HepG2 (cell line): ENCODE measurements around the gene SOAT2. TPM values are rescaled to one million over a fixed set of nuclear protein-coding genes. Genes with fewer than 3 reads are reported as not detected.

Experiments used
- ATAD3A ChIP-seq: sonication (generic); formaldehyde crosslinking; IDR thresholded peaks from 2 replicates; pipeline ENCODE4 v1.4.0; 2020; ENCODE audit warnings: missing genetic modification reagents
- BRF2 ChIP-seq: sonication (generic); formaldehyde crosslinking; IDR thresholded peaks from 2 replicates; pipeline ENCODE4 v1.8.1; 2022; ENCODE audit warnings: mild to moderate bottlenecking, missing genetic modification reagents
- DRAP1 ChIP-seq: IDR thresholded peaks from 2 replicates; pipeline ENCODE4 v1.6.1; 2016; ENCODE audit warnings: missing genetic modification reagents, missing compliant biosample characterization
- ELF3 ChIP-seq: IDR thresholded peaks from 2 replicates; pipeline ENCODE4 v1.6.1; 2016; ENCODE audit warnings: missing genetic modification reagents, missing compliant biosample characterization
- GZF1 ChIP-seq: sonication (generic); formaldehyde crosslinking; IDR thresholded peaks from 2 replicates; pipeline ENCODE4 v1.5.1; 2020; ENCODE audit warnings: mild to moderate bottlenecking, missing genetic modification reagents
- HOXA5 ChIP-seq: sonication (generic); formaldehyde crosslinking; IDR thresholded peaks from 2 replicates; pipeline ENCODE4 v1.4.0; 2020; ENCODE audit warnings: missing genetic modification reagents
- IRF9 ChIP-seq: sonication (generic); formaldehyde crosslinking; IDR thresholded peaks from 2 replicates; pipeline ENCODE4 v1.8.0; 2022; ENCODE audit warnings: missing genetic modification reagents, mild to moderate bottlenecking, borderline replicate concordance
- KLF16 ChIP-seq, 2 experiments: sonication (generic) in 1 of 2; formaldehyde crosslinking in 1 of 2; IDR thresholded peaks; 2 replicates each; pipeline versions ENCODE4 v1.6.1 to v1.8.0; 2016 to 2023; ENCODE audit warnings: missing genetic modification reagents in 2 of 2, missing compliant biosample characterization in 1 of 2
- MIXL1 ChIP-seq: IDR thresholded peaks from 2 replicates; pipeline ENCODE4 v1.6.1; 2016
- PPARG ChIP-seq: conservative IDR thresholded peaks from 2 replicates; pipeline ENCODE4 v1.6.1; 2016; ENCODE audit warnings: missing biosample characterization, missing genetic modification reagents
- SAFB2 ChIP-seq: sonication (generic); formaldehyde crosslinking; IDR thresholded peaks from 2 replicates; pipeline ENCODE4 v1.5.1; 2020; ENCODE audit warnings: missing genetic modification reagents, low read depth, mild to moderate bottlenecking, borderline replicate concordance
- ZBTB2 ChIP-seq: sonication (generic); formaldehyde crosslinking; IDR thresholded peaks from 2 replicates; pipeline ENCODE4 v1.8.0; 2022; ENCODE audit warnings: low read depth, missing genetic modification reagents
- ZBTB40 ChIP-seq, 2 experiments: fragments of 450-650 bp in 1 of 2; sonication (generic) in 1 of 2; formaldehyde crosslinking in 1 of 2; IDR thresholded peaks; 2 replicates each; pipeline versions ENCODE4 v1.6.1 to v1.8.0; 2016 to 2022; ENCODE audit warnings: antibody characterized with exemption in 1 of 2, mild to moderate bottlenecking in 1 of 2, missing genetic modification reagents in 1 of 2
- ZNF552 ChIP-seq: sonication (generic); formaldehyde crosslinking; IDR thresholded peaks from 2 replicates; pipeline ENCODE4 v1.9.0; 2022; ENCODE audit warnings: missing genetic modification reagents, mild to moderate bottlenecking, borderline replicate concordance
- polyA plus RNA-seq, 8 experiments: library from polyadenylated mRNA; depleted of rRNA in 3 of 8; stranded (reverse) in 7 of 8; unstranded in 1 of 8; fragments of >200 nt; fragmentation: Illumina TruSeq in 4 of 8; extraction: Trizol in 4 of 8; gene quantifications; 2 replicates each; pipeline versions ENCODE4 v1.2.1 to v1.2.3, GENCODE V29; 2011 to 2016; ENCODE audit warnings: low read depth in 4 of 8, missing spikeins in 1 of 8, mixed read lengths in 1 of 8; ENCODE audit not compliant: insufficient read depth in 1 of 8
- total RNA-seq, 5 experiments: library from RNA; depleted of rRNA; stranded (reverse); fragments of >200 nt; fragmentation: Illumina TruSeq; extraction: Trizol; gene quantifications; 2 replicates each; pipeline ENCODE4 v1.2.3, GENCODE V29; 2016; ENCODE audit warnings: low read depth in 1 of 5

SOAT2 gene
- total and polyA plus RNA-seq, 2 of the 13 experiments (the other 11 are each of a cell fraction or from before 2014, with no cell fraction given) = 14.9 to 108 TPM

GRCh38 chr12:53079226-53080117 is 23.8 kb upstream of the SOAT2 start, which contains the start of gene SPRYD3 (continued):
- TF ChIP-seq BRF2 = no peak
- TF ChIP-seq GZF1 (CRISPR knock-in tag) = 0 out of 2 replicates have a peak, but pooled peaks have one; percentile 34
- TF ChIP-seq MIXL1 (CRISPR knock-in tag) = 0 out of 2 replicates have a peak, but pooled peaks have one; percentile 33
- peak; percentile 30; the same call in 1 of the 2 replicates for TF ChIP-seq ELF3
- 0 out of 2 replicates have a peak, but pooled peaks have one; percentile 40 for TF ChIP-seq ZNF552 (CRISPR knock-in tag)
- peak; percentile 94 for TF ChIP-seq DRAP1 (CRISPR knock-in tag)
- TF ChIP-seq ZBTB40 (IDR thresholded peaks at IDR 0.05) = no peak
- no peak; the same call in 1 of the 2 replicates for TF ChIP-seq ZBTB40 (CRISPR knock-in tag; IDR thresholded peaks at IDR 0.05)
- TF ChIP-seq ZBTB2 = peak; percentile 94
- TF ChIP-seq HOXA5 (CRISPR knock-in tag) = peak; percentile 82; the same call in 1 of the 2 replicates
- TF ChIP-seq SAFB2 (CRISPR knock-in tag) = no peak; the same call in 1 of the 2 replicates
- no peak for TF ChIP-seq PPARG (CRISPR knock-in tag)
- TF ChIP-seq KLF16 (CRISPR knock-in tag; IDR thresholded peaks at IDR 0.05) = peak in 1 of 2 experiments; percentile 28; a peak in 2 of 4 replicates
- TF ChIP-seq IRF9 (CRISPR knock-in tag) = no peak; the same call in 1 of the 2 replicates
- no peak for TF ChIP-seq ATAD3A (CRISPR knock-in tag)
